ENCODE results near the gene PPP1R15A. TPM values are rescaled to one million over a fixed set of nuclear protein-coding genes. Genes with fewer than 3 reads are reported as not detected.

Gene PPP1R15A
- total RNA-seq, 1 donor from 2014 or later = 52.1 TPM

GRCh38 chr19:48837051-48837524, 35.1 kb upstream of the PPP1R15A start:
- no peaks in the 10 kb centered on the region for H3K27me3 ChIP-seq
- peak overlapping the region; percentile 47 to 48 for H3K4me3 ChIP-seq
- H3K36me3 ChIP-seq = peaks cover 0 to 4% of the 10 kb centered on the region in 2 donors
- no peaks in the 10 kb centered on the region for H3K9me3 ChIP-seq
- peaks cover 18% of the 10 kb centered on the region for H3K4me1 ChIP-seq
- H3K27ac ChIP-seq = peak overlapping the region; percentile 93
- intact Hi-C loops (cut with DNase I) = loop anchor here (2.0 kb wide), 1 partner anchor 42 kb away; no protein-coding TSS in a partner anchor
- TF ChIP-seq CTCF (IDR thresholded peaks at IDR 0.05) (no peak), POLR2AphosphoS5 (IDR thresholded peaks at IDR 0.05; ENCODE audit: insufficient read depth in 1 of 2, low read depth in 1 of 2) (peak; percentile 84 to 86), POLR2A (IDR thresholded peaks at IDR 0.05) (peak in 1 of 2 donors; percentile 56)
- no peak for DNase-seq (ENCODE audit: extremely low spot score in 2 of 2)

GRCh38 chr19:48837687-48838086, 34.5 kb upstream of the PPP1R15A start:
- peak overlapping the region; percentile 93 for H3K27ac ChIP-seq
- no peaks in the 10 kb centered on the region for H3K27me3 ChIP-seq
- intact Hi-C loops (cut with DNase I) = loop anchor here (2.0 kb wide), 1 partner anchor 43 kb away; no protein-coding TSS in a partner anchor
- TF ChIP-seq POLR2A (IDR thresholded peaks at IDR 0.05) = no peak
- no peak for TF ChIP-seq CTCF (IDR thresholded peaks at IDR 0.05)
- TF ChIP-seq POLR2AphosphoS5 (IDR thresholded peaks at IDR 0.05; ENCODE audit: insufficient read depth in 1 of 2, low read depth in 1 of 2) = no peak
- H3K4me3 ChIP-seq = peak overlapping the region; percentile 47 to 48
- no peaks in the 10 kb centered on the region for H3K9me3 ChIP-seq
- H3K4me1 ChIP-seq = peaks cover 18% of the 10 kb centered on the region
- no peak for DNase-seq (ENCODE audit: extremely low spot score in 2 of 2)
- H3K36me3 ChIP-seq = no peaks in the 10 kb centered on the region

GRCh38 chr19:48841047-48841446, 31.2 kb upstream of the PPP1R15A start:
- Histone ChIP-seq H3K4me3 (no peak overlapping the region), H3K36me3 (peaks cover 0 to 12% of the 10 kb centered on the region in 2 donors), H3K4me1 (peaks cover 8% of the 10 kb centered on the region), H3K27me3 (no peaks in the 10 kb centered on the region), H3K27ac (no peak overlapping the region), H3K9me3 (no peaks in the 10 kb centered on the region)
- TF ChIP-seq POLR2A (IDR thresholded peaks at IDR 0.05) = no peak
- no peak for TF ChIP-seq POLR2AphosphoS5 (IDR thresholded peaks at IDR 0.05; ENCODE audit: insufficient read depth in 1 of 2, low read depth in 1 of 2)
- no peak for TF ChIP-seq CTCF (IDR thresholded peaks at IDR 0.05)
- DNase-seq (ENCODE audit: extremely low spot score in 2 of 2) = no peak
- intact Hi-C loops (cut with DNase I) = loop anchor here (2.0 kb wide), 1 partner anchor 52 kb away; no protein-coding TSS in a partner anchor

GRCh38 chr19:48841571-48841970, 30.6 kb upstream of the PPP1R15A start:
- H3K27ac ChIP-seq = no peak overlapping the region
- TF ChIP-seq POLR2AphosphoS5 (IDR thresholded peaks at IDR 0.05; ENCODE audit: insufficient read depth in 1 of 2, low read depth in 1 of 2) = no peak
- no peak for TF ChIP-seq POLR2A (IDR thresholded peaks at IDR 0.05)
- no peak for TF ChIP-seq CTCF (IDR thresholded peaks at IDR 0.05)
- no peak for DNase-seq (ENCODE audit: extremely low spot score in 2 of 2)
- no peaks in the 10 kb centered on the region for H3K27me3 ChIP-seq
- intact Hi-C loops (cut with DNase I) = loop anchor here (2.0 kb wide), 1 partner anchor 53 kb away; no protein-coding TSS in a partner anchor
- H3K4me1 ChIP-seq = peaks cover 3% of the 10 kb centered on the region
- H3K36me3 ChIP-seq = peaks cover 0 to 13% of the 10 kb centered on the region in 2 donors
- no peaks in the 10 kb centered on the region for H3K9me3 ChIP-seq
- H3K4me3 ChIP-seq = no peak overlapping the region

- Histone ChIP-seq H3K4me1 (no peaks in the 10 kb centered on the region), H3K9me3 (no peaks in the 10 kb centered on the region), H3K36me3 (peaks cover 0 to 20% of the 10 kb centered on the region in 2 donors), H3K27me3 (no peaks in the 10 kb centered on the region), H3K27ac (no peak overlapping the region), H3K4me3 (no peak overlapping the region)
- TF ChIP-seq POLR2A (IDR thresholded peaks at IDR 0.05) (no peak), POLR2AphosphoS5 (IDR thresholded peaks at IDR 0.05; ENCODE audit: insufficient read depth in 1 of 2, low read depth in 1 of 2) (peak in 1 of 2 donors; percentile 28), CTCF (IDR thresholded peaks at IDR 0.05) (peak; percentile 77 to 82 (median 81))
- intact Hi-C loops (cut with DNase I) = no loop called here
- no peak for DNase-seq (ENCODE audit: extremely low spot score in 2 of 2)
Observed at GRCh38 chr19:48842789-48843162, 29.4 kb upstream of the PPP1R15A start.
